ENCODE measurements around the gene CHML. TPM values are rescaled to one million over a fixed set of nuclear protein-coding genes. Genes with fewer than 3 reads are reported as not detected.
"Not testable (repeated sequence)": the region's sequence is repeated elsewhere in the genome, so short reads cannot be mapped to it uniquely, and the experiment has no call there.

CHML gene, protein sequence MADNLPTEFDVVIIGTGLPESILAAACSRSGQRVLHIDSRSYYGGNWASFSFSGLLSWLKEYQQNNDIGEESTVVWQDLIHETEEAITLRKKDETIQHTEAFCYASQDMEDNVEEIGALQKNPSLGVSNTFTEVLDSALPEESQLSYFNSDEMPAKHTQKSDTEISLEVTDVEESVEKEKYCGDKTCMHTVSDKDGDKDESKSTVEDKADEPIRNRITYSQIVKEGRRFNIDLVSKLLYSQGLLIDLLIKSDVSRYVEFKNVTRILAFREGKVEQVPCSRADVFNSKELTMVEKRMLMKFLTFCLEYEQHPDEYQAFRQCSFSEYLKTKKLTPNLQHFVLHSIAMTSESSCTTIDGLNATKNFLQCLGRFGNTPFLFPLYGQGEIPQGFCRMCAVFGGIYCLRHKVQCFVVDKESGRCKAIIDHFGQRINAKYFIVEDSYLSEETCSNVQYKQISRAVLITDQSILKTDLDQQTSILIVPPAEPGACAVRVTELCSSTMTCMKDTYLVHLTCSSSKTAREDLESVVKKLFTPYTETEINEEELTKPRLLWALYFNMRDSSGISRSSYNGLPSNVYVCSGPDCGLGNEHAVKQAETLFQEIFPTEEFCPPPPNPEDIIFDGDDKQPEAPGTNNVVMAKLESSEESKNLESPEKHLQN
- total RNA-seq (10 to 100 TPM in 1 of 4 donors, 1 to 10 TPM in 3; 3.5 to 10.7 (median 5.4) TPM), polyA plus RNA-seq (1 to 10 TPM; 2.4 to 5.6 (median 4.2) TPM)
- long read RNA-seq, donor 1, full-length matches to known transcripts, result 3 of 4 reads
- long read RNA-seq, donor 1, partial matches to known transcripts, result 0 of 4 reads
- long read RNA-seq, donor 1, other reads (novel, unspliced or antisense), result 1 of 4 reads
- long read RNA-seq, donor 2, full-length matches to known transcripts, result 4 of 5 reads
- long read RNA-seq, donor 2, partial matches to known transcripts, result 0 of 5 reads
- long read RNA-seq, donor 2, other reads (novel, unspliced or antisense), result 1 of 5 reads

- peaks cover 8% of the 10 kb centered on the region for H3K4me1 ChIP-seq
- no peaks in the 10 kb centered on the region for H3K27me3 ChIP-seq (ENCODE audit: insufficient read depth in 3 of 3, low read length in 2 of 3)
- peak within 1 kb of the TSS; percentile 85 for H3K4me3 ChIP-seq
- intact Hi-C loops (cut with DNase I), result loop anchor here (5.0 to 10.0 kb wide), 3 partner anchors 123 to 207 kb away; partner anchors contain the start of genes EXO1 (in 2 of the 2) and FH (in 1 of the 2)
- H3K36me3 ChIP-seq (ENCODE audit: insufficient read depth in 1 of 2, low read depth in 1 of 2), result peaks cover 0 to 3% of the 10 kb centered on the region in 2 donors
- WGBS, 3 donors, result 5 to 10% (median 9%) methylated on average over 39 to 81 of the region's 81 CpGs
- H3K9me3 ChIP-seq, result no peaks in the 10 kb centered on the region
- no peak for TF ChIP-seq CTCF (IDR thresholded peaks at IDR 0.05)
- peak within 1 kb of the TSS; percentile 77 for H3K27ac ChIP-seq
- DNase-seq, result peak; percentile 95 to 96
- peak; percentile 99 to 100 (median 99) for ATAC-seq
Measured at GRCh38 chr1:241640149-241640866, at the start of gene CHML, which contains the start of gene OPN3. TSS of gene CHML (minus strand) at chr1:241640369. CDS start at chr1:241635766, 4,603 bp downstream. TSS of gene OPN3 (minus strand) at chr1:241640369. CDS start at chr1:241640254, 115 bp downstream.

- no peak for TF ChIP-seq CTCF (IDR thresholded peaks at IDR 0.05)
- Histone ChIP-seq H3K27me3 (ENCODE audit: insufficient read depth in 3 of 3, low read length in 2 of 3) (peaks cover 0 to 2% (median 0%) of the 10 kb centered on the region in 3 donors), H3K4me1 (no peaks in the 10 kb centered on the region), H3K36me3 (ENCODE audit: insufficient read depth in 1 of 2, low read depth in 1 of 2) (no peaks in the 10 kb centered on the region), H3K4me3 (no peak overlapping the region), H3K9me3 (no peaks in the 10 kb centered on the region), H3K27ac (no peak overlapping the region)
- intact Hi-C loops (cut with DNase I), result no loop called here
- DNase-seq (no peak), ATAC-seq (peak in 3 of 4 donors; percentile 43 to 82 (median 59))
- WGBS, 3 donors, result 38 to 42% (median 42%) methylated on average over 2 of the region's 2 CpGs
Measured at GRCh38 chr1:241688940-241689368, 48.8 kb upstream of the CHML start.

GRCh38 chr1:241684108-241684507 lies 43.9 kb upstream of the CHML start:
- H3K36me3 ChIP-seq (ENCODE audit: insufficient read depth in 1 of 2, low read depth in 1 of 2), result no peaks in the 10 kb centered on the region
- H3K4me3 ChIP-seq, result no peak overlapping the region
- TF ChIP-seq CTCF (IDR thresholded peaks at IDR 0.05), result no peak
- intact Hi-C loops (cut with DNase I), result no loop called here
- H3K4me1 ChIP-seq, result no peaks in the 10 kb centered on the region
- H3K27me3 ChIP-seq (ENCODE audit: insufficient read depth in 3 of 3, low read length in 2 of 3), result peaks cover 0 to 5% (median 0%) of the 10 kb centered on the region in 3 donors
- ATAC-seq, result no peak
- H3K27ac ChIP-seq, result no peak overlapping the region
- no peak for DNase-seq
- H3K9me3 ChIP-seq, result no peaks in the 10 kb centered on the region
- 85 to 93% (median 91%) methylated on average over 1 of the region's 1 CpG for WGBS, 3 donors

GRCh38 chr1:241682921-241683320 lies 42.8 kb upstream of the CHML start:
- ATAC-seq (no peak), DNase-seq (no peak)
- no peak for TF ChIP-seq CTCF (IDR thresholded peaks at IDR 0.05)
- no peaks in the 10 kb centered on the region for H3K9me3 ChIP-seq
- H3K36me3 ChIP-seq (ENCODE audit: insufficient read depth in 1 of 2, low read depth in 1 of 2), result no peaks in the 10 kb centered on the region
- H3K4me1 ChIP-seq, result no peaks in the 10 kb centered on the region
- no peak overlapping the region for H3K27ac ChIP-seq
- no peak overlapping the region for H3K4me3 ChIP-seq
- intact Hi-C loops (cut with DNase I), result no loop called here
- peaks cover 0 to 5% (median 0%) of the 10 kb centered on the region in 3 donors for H3K27me3 ChIP-seq (ENCODE audit: insufficient read depth in 3 of 3, low read length in 2 of 3)
- WGBS, 3 donors, result 92 to 96% (median 94%) methylated on average over 2 of the region's 2 CpGs

GRCh38 chr1:241681861-241682448 lies 41.8 kb upstream of the CHML start:
- H3K36me3 ChIP-seq (ENCODE audit: insufficient read depth in 1 of 2, low read depth in 1 of 2); DNase-seq; ATAC-seq; H3K27ac ChIP-seq; H3K27me3 ChIP-seq (ENCODE audit: insufficient read depth in 3 of 3, low read length in 2 of 3); intact Hi-C loops (cut with DNase I); H3K4me3 ChIP-seq; H3K9me3 ChIP-seq; H3K4me1 ChIP-seq: not testable (repeated sequence)
- WGBS, 3 donors, result 55 to 62% (median 58%) methylated on average over 4 of the region's 4 CpGs

Measured in psoas muscle (tissue), 8 donors.